ENCODE results near the gene C12orf60. TPM values are rescaled to one million over a fixed set of nuclear protein-coding genes. Genes with fewer than 3 reads are reported as not detected.

Gene C12orf60
- total RNA-seq, 1 donor from 2014 or later: 2.0 TPM

DNA sequence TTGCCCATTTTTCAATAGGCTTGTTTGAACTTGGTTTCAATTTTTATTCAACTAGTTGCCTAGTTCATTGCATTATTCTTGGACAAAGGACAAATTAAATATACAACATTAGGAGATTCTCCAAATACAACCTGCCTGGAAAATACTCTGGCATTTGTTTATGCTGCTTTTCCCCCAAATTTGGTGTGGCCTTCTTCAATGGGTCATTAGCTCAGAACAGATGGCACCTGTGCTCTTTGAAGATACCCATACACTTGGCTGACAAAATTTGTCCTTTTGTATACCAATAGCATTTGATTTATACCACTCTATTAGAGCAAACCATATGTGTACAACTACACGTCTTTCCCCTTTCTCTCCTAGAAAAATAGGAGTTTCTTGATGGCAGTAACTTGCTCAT, 35.9 kb upstream of the C12orf60 start:
- H3K9ac ChIP-seq (ENCODE audit: low read length): no peak overlapping the region
- H4K20me1 ChIP-seq (ENCODE audit: insufficient read depth, low read length): peaks cover 13% of the 10 kb centered on the region
- H3K4me2 ChIP-seq (ENCODE audit: low read length): peak overlapping the region; percentile 12
- H3K27me3 Mint-ChIP-seq (ENCODE audit: low read depth, unreplicated experiment): no peaks in the 10 kb centered on the region
- H3K27ac Mint-ChIP-seq (ENCODE audit: unreplicated experiment): no peak overlapping the region
- FAIRE-seq (no peak), DNase-seq (ENCODE audit: low read depth) (no peak)
- no peak overlapping the region for H2AFZ ChIP-seq (ENCODE audit: low read depth, low read length)
- peak overlapping the region; percentile 96 for H3K4me3 Mint-ChIP-seq (ENCODE audit: unreplicated experiment)
- no peaks in the 10 kb centered on the region for H3K9me3 ChIP-seq (ENCODE audit: insufficient read depth, low read depth, low read length)
- H3K79me2 ChIP-seq (ENCODE audit: insufficient read depth, low read length): peaks cover 15% of the 10 kb centered on the region
- H3K36me3 ChIP-seq (ENCODE audit: insufficient read depth, low read length): peaks cover 3% of the 10 kb centered on the region
- TF ChIP-seq, protein P1, sequence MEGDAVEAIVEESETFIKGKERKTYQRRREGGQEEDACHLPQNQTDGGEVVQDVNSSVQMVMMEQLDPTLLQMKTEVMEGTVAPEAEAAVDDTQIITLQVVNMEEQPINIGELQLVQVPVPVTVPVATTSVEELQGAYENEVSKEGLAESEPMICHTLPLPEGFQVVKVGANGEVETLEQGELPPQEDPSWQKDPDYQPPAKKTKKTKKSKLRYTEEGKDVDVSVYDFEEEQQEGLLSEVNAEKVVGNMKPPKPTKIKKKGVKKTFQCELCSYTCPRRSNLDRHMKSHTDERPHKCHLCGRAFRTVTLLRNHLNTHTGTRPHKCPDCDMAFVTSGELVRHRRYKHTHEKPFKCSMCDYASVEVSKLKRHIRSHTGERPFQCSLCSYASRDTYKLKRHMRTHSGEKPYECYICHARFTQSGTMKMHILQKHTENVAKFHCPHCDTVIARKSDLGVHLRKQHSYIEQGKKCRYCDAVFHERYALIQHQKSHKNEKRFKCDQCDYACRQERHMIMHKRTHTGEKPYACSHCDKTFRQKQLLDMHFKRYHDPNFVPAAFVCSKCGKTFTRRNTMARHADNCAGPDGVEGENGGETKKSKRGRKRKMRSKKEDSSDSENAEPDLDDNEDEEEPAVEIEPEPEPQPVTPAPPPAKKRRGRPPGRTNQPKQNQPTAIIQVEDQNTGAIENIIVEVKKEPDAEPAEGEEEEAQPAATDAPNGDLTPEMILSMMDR (IDR thresholded peaks at IDR 0.05; ENCODE audit: insufficient read depth, low read depth, low read length): no peak
- no peak for TF ChIP-seq EZH2 (IDR thresholded peaks at IDR 0.05; ENCODE audit: insufficient read depth, low read length)
- peaks cover 8% of the 10 kb centered on the region for H3K4me1 ChIP-seq (ENCODE audit: insufficient read depth, low read length)
- peaks cover 19% of the 10 kb centered on the region for H3K36me3 Mint-ChIP-seq (ENCODE audit: low read depth, unreplicated experiment)
- peaks cover 9% of the 10 kb centered on the region for H3K4me1 Mint-ChIP-seq (ENCODE audit: low read depth, unreplicated experiment)
- H3K27me3 ChIP-seq (ENCODE audit: insufficient read depth, low read length): no peaks in the 10 kb centered on the region
- peaks cover 3% of the 10 kb centered on the region for H3K9me3 Mint-ChIP-seq (ENCODE audit: unreplicated experiment)
- no peak overlapping the region for H3K4me3 ChIP-seq (ENCODE audit: insufficient read depth, low read depth, low read length)
- no peak overlapping the region for H3K27ac ChIP-seq (ENCODE audit: low read depth, low read length)

DNA sequence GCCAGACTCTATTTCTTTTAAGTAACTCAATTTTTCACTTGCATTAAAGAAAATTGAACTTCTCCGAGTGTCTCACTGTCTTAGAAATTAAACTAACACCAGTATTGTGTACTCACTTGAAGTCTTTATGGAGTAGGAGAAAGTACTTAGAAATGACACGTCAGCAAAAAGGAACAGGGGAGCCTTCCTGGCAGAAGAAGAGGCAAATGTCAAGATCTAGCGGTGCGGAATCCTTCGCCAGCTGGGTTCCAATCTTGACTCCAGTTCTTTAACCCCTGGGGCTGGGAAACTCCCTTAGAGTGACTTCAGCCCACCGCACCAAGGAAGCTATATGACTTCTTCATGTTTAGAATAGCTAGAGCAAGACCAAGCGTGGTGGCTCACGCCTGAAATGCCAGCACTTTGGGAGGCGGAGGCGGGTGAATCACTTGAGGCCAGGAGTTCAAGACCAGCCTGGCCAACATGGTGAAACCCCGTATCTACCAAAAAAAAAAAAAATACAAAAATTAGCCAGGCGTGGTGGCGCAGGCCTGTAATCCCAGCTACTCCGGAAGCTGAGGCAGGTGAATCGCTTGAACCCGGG, 34.6 kb upstream of the C12orf60 start:
- peaks cover 15% of the 10 kb centered on the region for H3K79me2 ChIP-seq (ENCODE audit: insufficient read depth, low read length)
- H3K27ac ChIP-seq (ENCODE audit: low read depth, low read length): no peak overlapping the region
- peak overlapping the region; percentile 81 for H3K4me3 ChIP-seq (ENCODE audit: insufficient read depth, low read depth, low read length)
- peaks cover 3% of the 10 kb centered on the region for H3K9me3 Mint-ChIP-seq (ENCODE audit: unreplicated experiment)
- peaks cover 13% of the 10 kb centered on the region for H4K20me1 ChIP-seq (ENCODE audit: insufficient read depth, low read length)
- H2AFZ ChIP-seq (ENCODE audit: low read depth, low read length): peak overlapping the region; percentile 77
- FAIRE-seq (no peak), DNase-seq (ENCODE audit: low read depth) (no peak)
- no peaks in the 10 kb centered on the region for H3K27me3 ChIP-seq (ENCODE audit: insufficient read depth, low read length)
- H3K9me3 ChIP-seq (ENCODE audit: insufficient read depth, low read depth, low read length): no peaks in the 10 kb centered on the region
- peak overlapping the region; percentile 96 for H3K4me3 Mint-ChIP-seq (ENCODE audit: unreplicated experiment)
- H3K4me1 Mint-ChIP-seq (ENCODE audit: low read depth, unreplicated experiment): peaks cover 9% of the 10 kb centered on the region
- H3K4me2 ChIP-seq (ENCODE audit: low read length): peak overlapping the region; percentile 88
- peaks cover 18% of the 10 kb centered on the region for H3K36me3 Mint-ChIP-seq (ENCODE audit: low read depth, unreplicated experiment)
- H3K4me1 ChIP-seq (ENCODE audit: insufficient read depth, low read length): peaks cover 8% of the 10 kb centered on the region
- peaks cover 3% of the 10 kb centered on the region for H3K36me3 ChIP-seq (ENCODE audit: insufficient read depth, low read length)
- H3K27me3 Mint-ChIP-seq (ENCODE audit: low read depth, unreplicated experiment): no peaks in the 10 kb centered on the region
- peak overlapping the region; percentile 96 for H3K27ac Mint-ChIP-seq (ENCODE audit: unreplicated experiment)
- TF ChIP-seq, protein P1 (IDR thresholded peaks at IDR 0.05; ENCODE audit: insufficient read depth, low read depth, low read length): no peak
- TF ChIP-seq EZH2 (IDR thresholded peaks at IDR 0.05; ENCODE audit: insufficient read depth, low read length): no peak
- peak overlapping the region; percentile 86 for H3K9ac ChIP-seq (ENCODE audit: low read length)

DNA sequence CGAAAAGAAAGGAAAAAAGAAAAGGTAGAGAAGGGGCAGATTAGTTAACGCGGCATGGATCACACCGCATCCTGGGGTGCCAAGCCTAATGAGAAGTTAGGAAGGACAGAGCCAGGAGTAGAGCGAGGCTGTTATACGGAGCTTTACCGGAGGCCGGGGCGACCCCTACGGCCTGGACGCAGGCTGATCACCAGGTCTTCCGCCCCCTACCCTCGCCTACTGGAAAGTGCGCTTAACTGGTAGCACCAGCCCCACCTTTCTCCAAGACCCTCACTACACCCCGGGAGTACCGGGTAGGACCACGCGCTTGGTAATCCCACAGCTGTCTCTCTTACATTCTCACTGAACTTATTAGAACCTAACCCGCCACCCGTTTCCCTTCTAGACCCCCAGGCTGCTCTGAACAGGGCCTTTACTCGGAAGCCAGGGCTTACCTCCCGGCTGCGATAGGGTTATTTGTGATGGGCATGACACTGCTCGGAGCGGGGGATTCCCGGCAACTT, 34.0 kb upstream of the C12orf60 start:
- peak overlapping the region; percentile 86 for H3K9ac ChIP-seq (ENCODE audit: low read length)
- Mint-ChIP-seq H3K4me1 (ENCODE audit: low read depth, unreplicated experiment) (peaks cover 9% of the 10 kb centered on the region), H3K27me3 (ENCODE audit: low read depth, unreplicated experiment) (no peaks in the 10 kb centered on the region), H3K9me3 (ENCODE audit: unreplicated experiment) (peaks cover 3% of the 10 kb centered on the region), H3K4me3 (ENCODE audit: unreplicated experiment) (peak overlapping the region; percentile 96), H3K36me3 (ENCODE audit: low read depth, unreplicated experiment) (peaks cover 18% of the 10 kb centered on the region), H3K27ac (ENCODE audit: unreplicated experiment) (peak overlapping the region; percentile 96)
- peaks cover 17% of the 10 kb centered on the region for H3K79me2 ChIP-seq (ENCODE audit: insufficient read depth, low read length)
- peaks cover 13% of the 10 kb centered on the region for H4K20me1 ChIP-seq (ENCODE audit: insufficient read depth, low read length)
- TF ChIP-seq, protein P1 (IDR thresholded peaks at IDR 0.05; ENCODE audit: insufficient read depth, low read depth, low read length): no peak
- TF ChIP-seq EZH2 (IDR thresholded peaks at IDR 0.05; ENCODE audit: insufficient read depth, low read length): no peak
- peak overlapping the region; percentile 77 for H2AFZ ChIP-seq (ENCODE audit: low read depth, low read length)
- peak overlapping the region; percentile 88 for H3K4me2 ChIP-seq (ENCODE audit: low read length)
- peaks cover 8% of the 10 kb centered on the region for H3K4me1 ChIP-seq (ENCODE audit: insufficient read depth, low read length)
- peak overlapping the region; percentile 84 for H3K27ac ChIP-seq (ENCODE audit: low read depth, low read length)
- peak; percentile 10 for DNase-seq (ENCODE audit: low read depth)
- peaks cover 3% of the 10 kb centered on the region for H3K36me3 ChIP-seq (ENCODE audit: insufficient read depth, low read length)
- no peaks in the 10 kb centered on the region for H3K27me3 ChIP-seq (ENCODE audit: insufficient read depth, low read length)
- FAIRE-seq: no peak
- H3K9me3 ChIP-seq (ENCODE audit: insufficient read depth, low read depth, low read length): no peaks in the 10 kb centered on the region
- peak overlapping the region; percentile 81 for H3K4me3 ChIP-seq (ENCODE audit: insufficient read depth, low read depth, low read length)

Data from astrocyte (in vitro differentiated cells and primary cell).